ENCODE measurements around the gene TADA2B.

The TADA2B gene

GRCh38 chr4:7086384-7086783 lies 43.2 kb downstream of the TADA2B start:
- DNase-seq, result no peak

GRCh38 chr4:7087036-7087435 lies 43.9 kb downstream of the TADA2B start:
- no peak for DNase-seq

DNA sequence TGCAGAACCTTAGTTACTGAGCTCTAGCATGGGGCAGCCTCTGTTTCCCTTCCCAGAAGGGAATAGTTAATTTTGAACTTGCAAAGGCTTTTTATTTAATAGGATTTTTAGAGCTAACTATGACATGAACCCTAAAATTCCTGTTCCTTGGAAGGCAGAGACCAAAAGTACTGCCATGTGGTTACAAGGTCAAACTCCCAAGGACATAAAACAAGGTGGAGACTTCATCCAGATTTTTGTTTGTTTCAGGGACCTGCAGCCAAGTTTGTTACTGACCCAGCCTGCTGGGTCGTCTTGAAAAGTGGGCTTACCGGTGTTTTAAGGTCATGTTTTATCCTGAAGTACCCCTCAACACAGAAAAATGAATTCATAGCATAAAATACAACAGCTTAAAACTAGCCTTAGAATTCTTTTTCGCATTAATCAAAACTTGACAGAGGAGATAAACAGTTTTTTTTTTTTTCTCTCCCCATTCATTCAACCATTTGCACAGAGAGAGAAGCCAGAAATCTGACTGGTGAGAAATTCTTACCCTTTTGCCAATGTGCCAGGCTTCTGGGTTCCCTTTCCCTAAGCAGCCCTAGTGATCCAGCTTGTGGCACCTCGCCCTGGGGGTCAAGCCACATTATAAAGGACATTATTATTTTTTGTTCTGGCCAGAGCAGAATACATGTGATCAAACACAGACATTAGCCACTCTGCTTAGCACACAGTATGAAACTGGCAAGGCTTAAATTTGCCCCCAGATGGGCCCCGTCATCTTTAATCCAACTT lies 46.2 kb downstream of the TADA2B start:
- DNase-seq, result no peak

DNA sequence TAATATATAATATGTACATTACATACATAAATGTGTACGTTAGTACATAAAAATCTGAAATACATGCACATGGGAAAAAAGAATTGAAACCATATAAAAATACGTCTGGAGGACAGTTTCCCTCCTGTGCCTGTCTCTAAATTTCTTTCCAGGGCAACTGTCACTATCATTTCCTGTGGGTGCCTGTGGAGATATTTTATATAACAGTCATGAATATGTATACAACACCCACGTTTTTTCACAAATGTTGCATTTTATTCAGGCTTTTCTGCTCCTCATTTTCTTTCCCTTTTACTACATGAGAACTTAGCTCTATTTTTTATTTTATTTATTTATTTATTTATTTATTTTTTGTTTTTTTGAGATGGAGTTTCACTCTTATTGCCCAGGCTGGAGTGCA lies 48.9 kb downstream of the TADA2B start:
- DNase-seq, result no peak

DNA sequence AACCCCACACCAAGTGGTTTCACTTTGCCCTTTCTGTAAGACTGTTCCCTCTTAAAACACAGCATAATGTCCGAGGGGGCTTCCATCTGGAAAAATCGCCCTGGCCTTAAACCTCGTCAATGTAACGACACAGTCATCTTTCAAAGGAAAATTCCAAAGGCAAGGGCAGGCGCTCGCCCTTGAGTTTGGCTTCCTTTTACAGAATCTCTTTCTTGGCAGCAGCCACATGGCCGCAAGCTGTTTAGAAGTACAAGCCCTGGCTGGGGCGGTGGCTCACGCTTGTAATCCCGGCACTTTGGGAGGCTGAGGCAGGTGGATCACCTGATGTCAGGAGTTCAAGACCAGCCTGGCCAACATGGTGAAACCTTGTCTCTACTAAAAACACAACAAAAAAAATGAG lies 51.7 kb downstream of the TADA2B start:
- no peak for DNase-seq

DNA sequence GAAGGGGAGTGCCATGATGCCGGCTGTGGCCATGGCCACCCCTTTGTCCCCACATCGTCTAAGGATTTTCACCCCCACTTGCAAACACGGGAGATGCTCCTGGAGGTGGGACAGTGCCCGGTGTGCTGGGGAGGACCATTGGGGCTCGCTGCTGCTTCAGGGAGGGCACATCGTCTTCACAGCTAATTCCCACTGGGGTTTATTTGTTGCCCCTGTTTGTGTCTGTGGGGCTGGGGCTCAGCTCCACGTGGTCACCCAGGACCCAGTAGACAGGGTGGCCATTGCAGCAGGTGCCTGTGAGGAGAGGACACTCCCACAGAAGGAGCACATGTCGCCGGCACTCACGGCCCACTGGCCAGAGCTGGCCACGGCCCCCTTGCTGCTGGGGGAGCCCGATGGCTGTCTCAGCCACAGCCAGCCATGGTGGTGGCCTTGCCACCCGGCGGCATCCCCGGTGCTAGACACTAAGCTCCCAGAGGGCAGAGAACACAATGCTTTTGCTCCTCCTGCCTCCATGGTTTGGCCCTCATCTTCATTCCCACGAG lies 52.5 kb downstream of the TADA2B start:
- no peak for DNase-seq

- DNase-seq, result no peak
Measured at GRCh38 chr4:7096236-7096635, 53.1 kb downstream of the TADA2B start.

GRCh38 chr4:7101692-7102515 lies 58.7 kb downstream of the TADA2B start:
- peak; percentile 79 for DNase-seq

- peak; percentile 60 for DNase-seq
Measured at GRCh38 chr4:7102516-7102909, 59.3 kb downstream of the TADA2B start.

- peak; percentile 89 for DNase-seq
Measured at GRCh38 chr4:7103031-7103606, 59.9 kb downstream of the TADA2B start.

GRCh38 chr4:7103607-7104365 lies 60.6 kb downstream of the TADA2B start:
- no peak for DNase-seq

GRCh38 chr4:7104366-7105031 lies 61.3 kb downstream of the TADA2B start:
- no peak for DNase-seq

- DNase-seq, result no peak
Measured at GRCh38 chr4:7105276-7105675, 62.1 kb downstream of the TADA2B start.

- DNase-seq, result no peak
Measured at GRCh38 chr4:7107166-7107905, 64.2 kb downstream of the TADA2B start.
